ENCODE measurements around the gene ARHGAP29. TPM values are rescaled to one million over a fixed set of nuclear protein-coding genes. Genes with fewer than 3 reads are reported as not detected.

Gene ARHGAP29
- total RNA-seq, 1 experiment from 2014 or later = 161 TPM

DNA sequence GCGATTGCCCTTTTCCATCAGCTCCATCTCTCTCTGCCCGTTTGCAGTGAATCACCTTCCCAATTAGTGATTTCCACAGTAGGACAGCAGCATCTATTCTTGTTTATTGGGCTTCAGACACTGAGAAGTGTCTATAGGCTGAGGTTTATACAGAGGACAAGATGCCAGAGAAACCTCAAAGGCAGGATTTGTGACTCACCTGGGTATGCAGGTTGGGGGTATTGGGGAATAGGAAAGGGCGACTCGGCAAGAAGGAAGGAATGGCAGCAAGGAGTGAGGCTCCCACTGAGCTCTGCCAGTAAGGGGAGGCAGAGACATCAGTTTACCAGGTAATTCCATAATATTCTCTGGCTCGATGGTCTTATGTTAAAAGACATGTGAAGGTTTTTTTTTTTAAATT lies 91.1 kb downstream of the ARHGAP29 start:
- peaks cover 9% of the 10 kb centered on the region; the same call in 1 of the 2 replicates for H3K4me1 ChIP-seq (ENCODE audit: insufficient read depth, low read length)
- no peak for ATAC-seq
- POLR2A ChIA-PET (ENCODE audit: unreplicated experiment) = no interaction called here
- H3K36me3 ChIP-seq (ENCODE audit: low read depth, low read length) = no peaks in the 10 kb centered on the region
- BruUV-seq (replicated peaks) = no TSS peak
- H3F3A ChIP-seq (ENCODE audit: low read length, unreplicated experiment) = no peaks in the 10 kb centered on the region
- no peaks in the 10 kb centered on the region for H3K27me3 ChIP-seq (ENCODE audit: low read length)
- H3K27ac ChIP-seq (ENCODE audit: low read length) = no peak overlapping the region
- no peaks in the 10 kb centered on the region for H3K79me2 ChIP-seq (ENCODE audit: low read length)
- H4K20me1 ChIP-seq (ENCODE audit: low read length) = no peaks in the 10 kb centered on the region
- intact Hi-C loops (cut with micrococcal nuclease) = no loop called here
- CTCF ChIA-PET = interaction anchor here (0.7 kb wide), 1 partner anchor 83 kb away, joined by 3 read pairs; no protein-coding TSS in a partner anchor
- no peak for DNase-seq
- TF ChIP-seq, protein P1, sequence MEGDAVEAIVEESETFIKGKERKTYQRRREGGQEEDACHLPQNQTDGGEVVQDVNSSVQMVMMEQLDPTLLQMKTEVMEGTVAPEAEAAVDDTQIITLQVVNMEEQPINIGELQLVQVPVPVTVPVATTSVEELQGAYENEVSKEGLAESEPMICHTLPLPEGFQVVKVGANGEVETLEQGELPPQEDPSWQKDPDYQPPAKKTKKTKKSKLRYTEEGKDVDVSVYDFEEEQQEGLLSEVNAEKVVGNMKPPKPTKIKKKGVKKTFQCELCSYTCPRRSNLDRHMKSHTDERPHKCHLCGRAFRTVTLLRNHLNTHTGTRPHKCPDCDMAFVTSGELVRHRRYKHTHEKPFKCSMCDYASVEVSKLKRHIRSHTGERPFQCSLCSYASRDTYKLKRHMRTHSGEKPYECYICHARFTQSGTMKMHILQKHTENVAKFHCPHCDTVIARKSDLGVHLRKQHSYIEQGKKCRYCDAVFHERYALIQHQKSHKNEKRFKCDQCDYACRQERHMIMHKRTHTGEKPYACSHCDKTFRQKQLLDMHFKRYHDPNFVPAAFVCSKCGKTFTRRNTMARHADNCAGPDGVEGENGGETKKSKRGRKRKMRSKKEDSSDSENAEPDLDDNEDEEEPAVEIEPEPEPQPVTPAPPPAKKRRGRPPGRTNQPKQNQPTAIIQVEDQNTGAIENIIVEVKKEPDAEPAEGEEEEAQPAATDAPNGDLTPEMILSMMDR (conservative IDR thresholded peaks at IDR 0.05; ENCODE audit: low read depth, low read length) = no peak
- TF ChIP-seq EZH2phosphoT487 (IDR thresholded peaks at IDR 0.05; ENCODE audit: borderline replicate concordance, low read length) (no peak), EZH2 (IDR thresholded peaks at IDR 0.05; ENCODE audit: low read length, unreplicated experiment) (no peak)
- no peak overlapping the region for H2AFZ ChIP-seq (ENCODE audit: low read length)
- no peak overlapping the region for H3K4me3 ChIP-seq (ENCODE audit: low read length)
- no peak overlapping the region for H3K4me2 ChIP-seq (ENCODE audit: low read length)
- no peak overlapping the region for H3K9ac ChIP-seq (ENCODE audit: low read length)
- H3K9me3 ChIP-seq (ENCODE audit: low read length) = no peaks in the 10 kb centered on the region
- H3K9me2 ChIP-seq (replicated peaks; ENCODE audit: low read length) = no peaks in the 10 kb centered on the region

DNA sequence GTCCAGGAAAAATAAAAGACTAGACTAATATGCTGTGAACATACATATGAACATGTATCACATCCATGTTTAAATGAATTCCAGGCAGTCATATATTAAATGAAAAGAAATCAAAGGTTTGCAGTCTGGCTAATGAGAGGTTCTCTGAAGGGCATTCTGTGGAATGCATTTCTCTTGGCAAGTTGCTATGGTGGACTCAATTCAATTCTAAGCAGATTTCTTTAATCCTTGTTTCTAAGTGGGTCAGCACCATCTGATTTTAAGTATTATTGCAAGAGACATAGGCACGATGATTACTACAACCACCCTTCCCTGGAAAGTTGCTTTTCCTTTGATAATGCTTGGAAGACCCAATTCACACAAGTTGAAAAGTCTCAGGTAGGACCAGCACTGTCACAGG lies 92.5 kb downstream of the ARHGAP29 start:
- Histone ChIP-seq H3F3A (ENCODE audit: low read length, unreplicated experiment) (no peaks in the 10 kb centered on the region), H3K4me3 (ENCODE audit: low read length) (no peak overlapping the region), H4K20me1 (ENCODE audit: low read length) (no peaks in the 10 kb centered on the region), H2AFZ (ENCODE audit: low read length) (no peak overlapping the region), H3K27ac (ENCODE audit: low read length) (no peak overlapping the region), H3K27me3 (ENCODE audit: low read length) (no peaks in the 10 kb centered on the region), H3K4me1 (ENCODE audit: insufficient read depth, low read length) (peaks cover 9% of the 10 kb centered on the region; the same call in 1 of the 2 replicates), H3K36me3 (ENCODE audit: low read depth, low read length) (no peaks in the 10 kb centered on the region), H3K9me3 (ENCODE audit: low read length) (no peaks in the 10 kb centered on the region), H3K4me2 (ENCODE audit: low read length) (no peak overlapping the region), H3K9me2 (replicated peaks; ENCODE audit: low read length) (no peaks in the 10 kb centered on the region), H3K9ac (ENCODE audit: low read length) (no peak overlapping the region), H3K79me2 (ENCODE audit: low read length) (no peaks in the 10 kb centered on the region)
- POLR2A ChIA-PET (ENCODE audit: unreplicated experiment) = no interaction called here
- BruUV-seq (replicated peaks) = no TSS peak
- intact Hi-C loops (cut with micrococcal nuclease) = no loop called here
- TF ChIP-seq, protein P1 (conservative IDR thresholded peaks at IDR 0.05; ENCODE audit: low read depth, low read length) = no peak
- TF ChIP-seq EZH2phosphoT487 (IDR thresholded peaks at IDR 0.05; ENCODE audit: borderline replicate concordance, low read length) (no peak), EZH2 (IDR thresholded peaks at IDR 0.05; ENCODE audit: low read length, unreplicated experiment) (no peak)
- CTCF ChIA-PET = no interaction called here
- no peak for DNase-seq
- ATAC-seq = no peak

DNA sequence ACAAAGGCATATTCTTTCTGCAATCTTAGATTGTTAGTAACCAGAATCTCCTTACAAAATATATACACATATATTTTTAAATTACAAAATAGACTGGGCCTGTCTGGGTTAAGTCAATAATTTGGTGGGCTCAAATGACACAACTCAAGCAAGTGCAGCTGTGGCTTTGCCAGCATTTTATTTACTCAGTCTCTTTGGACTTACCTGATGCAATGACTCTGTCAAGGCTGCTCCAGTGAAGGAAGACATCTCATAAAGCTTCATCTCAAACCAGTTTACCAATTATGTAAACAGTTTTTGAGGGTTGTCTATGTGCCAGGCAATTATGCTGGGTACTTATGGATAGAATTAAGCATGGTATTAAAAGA lies 93.6 kb downstream of the ARHGAP29 start:
- H3K4me2 ChIP-seq (ENCODE audit: low read length) = no peak overlapping the region
- no TSS peak for BruUV-seq (replicated peaks)
- H3K36me3 ChIP-seq (ENCODE audit: low read depth, low read length) = no peaks in the 10 kb centered on the region
- CTCF ChIA-PET = no interaction called here
- H2AFZ ChIP-seq (ENCODE audit: low read length) = no peak overlapping the region
- H3K4me1 ChIP-seq (ENCODE audit: insufficient read depth, low read length) = peaks cover 9% of the 10 kb centered on the region; the same call in 1 of the 2 replicates
- no peaks in the 10 kb centered on the region for H3K9me3 ChIP-seq (ENCODE audit: low read length)
- no peak overlapping the region for H3K4me3 ChIP-seq (ENCODE audit: low read length)
- H3K27me3 ChIP-seq (ENCODE audit: low read length) = no peaks in the 10 kb centered on the region
- H3F3A ChIP-seq (ENCODE audit: low read length, unreplicated experiment) = no peaks in the 10 kb centered on the region
- intact Hi-C loops (cut with micrococcal nuclease) = no loop called here
- ATAC-seq (no peak), DNase-seq (no peak)
- no peaks in the 10 kb centered on the region for H4K20me1 ChIP-seq (ENCODE audit: low read length)
- no peaks in the 10 kb centered on the region for H3K79me2 ChIP-seq (ENCODE audit: low read length)
- TF ChIP-seq EZH2 (IDR thresholded peaks at IDR 0.05; ENCODE audit: low read length, unreplicated experiment) (no peak), EZH2phosphoT487 (IDR thresholded peaks at IDR 0.05; ENCODE audit: borderline replicate concordance, low read length) (no peak)
- TF ChIP-seq, protein P1 (conservative IDR thresholded peaks at IDR 0.05; ENCODE audit: low read depth, low read length) = no peak
- no peak overlapping the region for H3K27ac ChIP-seq (ENCODE audit: low read length)
- POLR2A ChIA-PET (ENCODE audit: unreplicated experiment) = no interaction called here
- no peak overlapping the region for H3K9ac ChIP-seq (ENCODE audit: low read length)
- no peaks in the 10 kb centered on the region for H3K9me2 ChIP-seq (replicated peaks; ENCODE audit: low read length)
